ENCODE data around the gene LCE3E. TPM values are rescaled to one million over a fixed set of nuclear protein-coding genes. Genes with fewer than 3 reads are reported as not detected.
"Not testable (repeated sequence)": the region's sequence is repeated elsewhere in the genome, so short reads cannot be mapped to it uniquely, and the experiment has no call there.

LCE3E gene, protein sequence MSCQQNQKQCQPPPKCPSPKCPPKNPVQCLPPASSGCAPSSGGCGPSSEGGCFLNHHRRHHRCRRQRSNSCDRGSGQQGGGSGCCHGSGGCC
- not detected for polyA plus RNA-seq (2013, experiment 1 of 2)
- polyA plus RNA-seq (2013, experiment 2 of 2), result not detected

- WGBS, result 83% methylated on average over 1 of the region's 1 CpG
These were observed at the start of gene LCE3E for GRCh38 chr1:152566681-152567080. Gene LCE3E, minus strand, starts transcription at chr1:152566780. Its CDS starts 572 bp downstream, at chr1:152566208.

GRCh38 chr1:152613511-152613910 lies 46.9 kb upstream of the LCE3E start, which contains the start of gene LCE3B:
Gene LCE3B, plus strand, starts transcription at chr1:152613811. Its CDS starts 0 bp downstream, at chr1:152613811.
- Histone ChIP-seq H3K36me3 (ENCODE audit: insufficient read depth, low read length) (no peaks in the 10 kb centered on the region), H3K9ac (ENCODE audit: low read depth, low read length) (no peak within 1 kb of the TSS), H3K4me3 (ENCODE audit: low read length) (no peak within 1 kb of the TSS), H3K27ac (ENCODE audit: low read depth, low read length) (no peak within 1 kb of the TSS), H3K9me3 (ENCODE audit: insufficient read depth, low read depth, low read length) (peaks cover 11% of the 10 kb centered on the region), H3K27me3 (ENCODE audit: insufficient read depth, low read length) (no peaks in the 10 kb centered on the region), H3K4me1 (ENCODE audit: insufficient read depth, low read length) (no peaks in the 10 kb centered on the region)
- no CpG with 5 or more reads among the region's 1 CpG for WGBS

More at GRCh38 chr1:152566681-152567080, at the start of gene LCE3E:
- no peak within 1 kb of the TSS for H3K9ac ChIP-seq (ENCODE audit: low read depth, low read length)
- H3K27me3 ChIP-seq (ENCODE audit: insufficient read depth, low read length), result no peaks in the 10 kb centered on the region
- no peak within 1 kb of the TSS for H3K4me3 ChIP-seq (ENCODE audit: low read length)
- H3K4me1 ChIP-seq (ENCODE audit: insufficient read depth, low read length), result no peaks in the 10 kb centered on the region
- H3K27ac ChIP-seq (ENCODE audit: low read depth, low read length), result no peak within 1 kb of the TSS
- H3K36me3 ChIP-seq (ENCODE audit: insufficient read depth, low read length), result no peaks in the 10 kb centered on the region
- H3K9me3 ChIP-seq (ENCODE audit: insufficient read depth, low read depth, low read length), result peaks cover 96% of the 10 kb centered on the region

GRCh38 chr1:152599934-152600333 lies 33.4 kb upstream of the LCE3E start, which contains the start of gene LCE3C:
Gene LCE3C, plus strand, starts transcription at chr1:152600234. Its CDS starts 498 bp downstream, at chr1:152600732.
- Histone ChIP-seq H3K36me3 (ENCODE audit: insufficient read depth, low read length) (no peaks in the 10 kb centered on the region), H3K9ac (ENCODE audit: low read depth, low read length) (no peak within 1 kb of the TSS)
- WGBS, result no CpG with 5 or more reads among the region's 4 CpGs

DNA sequence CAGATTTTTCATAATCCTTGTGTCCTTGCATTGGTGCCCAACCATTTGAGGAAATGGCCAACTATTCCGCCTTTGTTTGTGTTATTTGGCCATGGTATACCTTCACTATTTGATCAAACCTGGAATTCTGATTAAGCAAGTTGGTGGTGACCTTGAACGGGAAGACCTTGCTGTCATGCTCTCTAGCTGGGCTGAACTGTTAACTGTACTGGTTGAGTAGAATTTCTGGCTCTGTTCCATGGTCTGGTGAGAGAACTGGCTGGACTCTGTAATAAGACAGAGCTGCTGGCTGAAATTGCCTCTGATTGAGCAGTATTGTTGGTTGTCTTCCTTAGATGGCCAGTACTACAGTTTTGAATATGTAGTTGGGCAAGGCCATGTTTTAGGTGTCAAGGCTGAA lies 30.4 kb upstream of the LCE3E start:
- no CpG with 5 or more reads among the region's 2 CpGs for WGBS
- Histone ChIP-seq H3K4me1 (ENCODE audit: insufficient read depth, low read length) (no peaks in the 10 kb centered on the region), H3K4me3 (ENCODE audit: low read length) (no peak overlapping the region)

More at GRCh38 chr1:152599934-152600333, 33.4 kb upstream of the LCE3E start, which contains the start of gene LCE3C:
- Histone ChIP-seq H3K27ac (ENCODE audit: low read depth, low read length) (no peak within 1 kb of the TSS), H3K4me1 (ENCODE audit: insufficient read depth, low read length) (no peaks in the 10 kb centered on the region), H3K27me3 (ENCODE audit: insufficient read depth, low read length) (no peaks in the 10 kb centered on the region), H3K4me3 (ENCODE audit: low read length) (no peak within 1 kb of the TSS), H3K9me3 (ENCODE audit: insufficient read depth, low read depth, low read length) (no peaks in the 10 kb centered on the region)

GRCh38 chr1:152585586-152585985 lies 19.0 kb upstream of the LCE3E start:
- WGBS, result no CpG with 5 or more reads among the region's 1 CpG
- no peak overlapping the region for H3K4me3 ChIP-seq (ENCODE audit: low read length)
- no peaks in the 10 kb centered on the region for H3K36me3 ChIP-seq (ENCODE audit: insufficient read depth, low read length)
- no peaks in the 10 kb centered on the region for H3K4me1 ChIP-seq (ENCODE audit: insufficient read depth, low read length)
- H3K9me3 ChIP-seq (ENCODE audit: insufficient read depth, low read depth, low read length), result peaks cover 23% of the 10 kb centered on the region
- H3K27ac ChIP-seq (ENCODE audit: low read depth, low read length), result no peak overlapping the region
- H3K27me3 ChIP-seq (ENCODE audit: insufficient read depth, low read length), result no peaks in the 10 kb centered on the region
- no peak overlapping the region for H3K9ac ChIP-seq (ENCODE audit: low read depth, low read length)

More for the DNA sequence above, 30.4 kb upstream of the LCE3E start:
- Histone ChIP-seq H3K36me3 (ENCODE audit: insufficient read depth, low read length) (no peaks in the 10 kb centered on the region), H3K27ac (ENCODE audit: low read depth, low read length) (no peak overlapping the region), H3K9ac (ENCODE audit: low read depth, low read length) (no peak overlapping the region), H3K27me3 (ENCODE audit: insufficient read depth, low read length) (no peaks in the 10 kb centered on the region), H3K9me3 (ENCODE audit: insufficient read depth, low read depth, low read length) (no peaks in the 10 kb centered on the region)

DNA sequence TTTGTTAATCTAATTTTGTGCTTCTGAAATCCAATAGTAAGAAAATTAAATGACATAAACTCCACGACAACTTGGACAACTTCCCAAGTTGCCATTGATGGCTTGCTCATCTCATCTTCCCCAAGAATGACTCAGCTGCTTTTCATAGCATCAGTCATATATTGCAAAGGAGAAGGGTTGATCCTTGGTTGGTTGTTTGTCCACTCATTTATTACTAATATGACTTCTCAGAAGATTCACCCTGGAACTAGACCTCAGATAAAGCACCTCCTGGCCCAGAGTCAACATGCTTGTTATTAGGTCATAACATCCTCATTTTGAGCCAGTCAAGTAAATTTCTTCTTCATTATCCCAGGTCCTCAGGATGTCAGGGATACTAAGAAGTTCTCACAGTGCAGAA lies 16.1 kb upstream of the LCE3E start:
- no peaks in the 10 kb centered on the region for H3K27me3 ChIP-seq (ENCODE audit: insufficient read depth, low read length)
- H3K4me3 ChIP-seq (ENCODE audit: low read length), result no peak overlapping the region
- H3K27ac ChIP-seq (ENCODE audit: low read depth, low read length), result no peak overlapping the region
- no peak overlapping the region for H3K9ac ChIP-seq (ENCODE audit: low read depth, low read length)
- H3K36me3 ChIP-seq (ENCODE audit: insufficient read depth, low read length), result no peaks in the 10 kb centered on the region
- no CpG with 5 or more reads among the region's 1 CpG for WGBS
- peaks cover 52% of the 10 kb centered on the region for H3K9me3 ChIP-seq (ENCODE audit: insufficient read depth, low read depth, low read length)
- H3K4me1 ChIP-seq (ENCODE audit: insufficient read depth, low read length), result no peaks in the 10 kb centered on the region

DNA sequence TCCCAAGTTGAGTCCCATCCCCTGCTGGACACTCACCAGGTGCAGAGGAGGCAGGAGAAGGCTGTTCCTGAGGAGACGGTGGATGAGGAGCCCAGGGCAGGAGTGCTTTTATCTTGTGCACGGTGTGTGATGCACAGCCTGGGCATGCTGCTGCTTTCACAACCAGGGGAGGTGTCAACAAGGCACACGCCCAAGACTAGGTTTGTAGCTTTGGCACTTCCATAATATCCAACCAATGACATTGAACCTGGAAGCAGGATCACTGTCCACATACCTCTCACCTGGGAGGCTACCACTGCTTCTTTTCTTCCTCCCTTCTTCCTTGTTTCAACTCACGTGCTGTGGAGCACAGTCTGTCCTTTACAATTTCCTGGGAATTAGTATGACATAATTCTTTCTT lies 13.9 kb upstream of the LCE3E start, which contains the start of gene LCE3D:
Gene LCE3D (minus strand): TSS at position 84 of the 400 bp plus-strand sequence. CDS start 580 bp downstream, outside the sequence.
- no peak within 1 kb of the TSS for H3K4me3 ChIP-seq (ENCODE audit: low read length)
- H3K27me3 ChIP-seq (ENCODE audit: insufficient read depth, low read length), result no peaks in the 10 kb centered on the region
- no peak within 1 kb of the TSS for H3K27ac ChIP-seq (ENCODE audit: low read depth, low read length)
- no peak within 1 kb of the TSS for H3K9ac ChIP-seq (ENCODE audit: low read depth, low read length)
- no peaks in the 10 kb centered on the region for H3K4me1 ChIP-seq (ENCODE audit: insufficient read depth, low read length)
- peaks cover 74% of the 10 kb centered on the region for H3K9me3 ChIP-seq (ENCODE audit: insufficient read depth, low read depth, low read length)
- no peaks in the 10 kb centered on the region for H3K36me3 ChIP-seq (ENCODE audit: insufficient read depth, low read length)
- 76% methylated on average over 4 of the region's 4 CpGs for WGBS

GRCh38 chr1:152579526-152579925 lies 12.9 kb upstream of the LCE3E start:
- not testable (repeated sequence) for H3K27ac ChIP-seq (ENCODE audit: low read depth, low read length); H3K4me3 ChIP-seq (ENCODE audit: low read length); H3K36me3 ChIP-seq (ENCODE audit: insufficient read depth, low read length); H3K4me1 ChIP-seq (ENCODE audit: insufficient read depth, low read length); H3K9ac ChIP-seq (ENCODE audit: low read depth, low read length); H3K27me3 ChIP-seq (ENCODE audit: insufficient read depth, low read length)
- H3K9me3 ChIP-seq (ENCODE audit: insufficient read depth, low read depth, low read length), result peaks cover 83% of the 10 kb centered on the region
- 86% methylated on average over 9 of the region's 9 CpGs for WGBS

GRCh38 chr1:152577168-152577567 lies 10.6 kb upstream of the LCE3E start:
- no peaks in the 10 kb centered on the region for H3K4me1 ChIP-seq (ENCODE audit: insufficient read depth, low read length)
- no peak overlapping the region for H3K4me3 ChIP-seq (ENCODE audit: low read length)
- H3K27ac ChIP-seq (ENCODE audit: low read depth, low read length), result no peak overlapping the region
- 86% methylated on average over 2 of the region's 2 CpGs for WGBS
- peaks cover 99% of the 10 kb centered on the region for H3K9me3 ChIP-seq (ENCODE audit: insufficient read depth, low read depth, low read length)
- H3K36me3 ChIP-seq (ENCODE audit: insufficient read depth, low read length), result no peaks in the 10 kb centered on the region
- no peaks in the 10 kb centered on the region for H3K27me3 ChIP-seq (ENCODE audit: insufficient read depth, low read length)
- no peak overlapping the region for H3K9ac ChIP-seq (ENCODE audit: low read depth, low read length)

DNA sequence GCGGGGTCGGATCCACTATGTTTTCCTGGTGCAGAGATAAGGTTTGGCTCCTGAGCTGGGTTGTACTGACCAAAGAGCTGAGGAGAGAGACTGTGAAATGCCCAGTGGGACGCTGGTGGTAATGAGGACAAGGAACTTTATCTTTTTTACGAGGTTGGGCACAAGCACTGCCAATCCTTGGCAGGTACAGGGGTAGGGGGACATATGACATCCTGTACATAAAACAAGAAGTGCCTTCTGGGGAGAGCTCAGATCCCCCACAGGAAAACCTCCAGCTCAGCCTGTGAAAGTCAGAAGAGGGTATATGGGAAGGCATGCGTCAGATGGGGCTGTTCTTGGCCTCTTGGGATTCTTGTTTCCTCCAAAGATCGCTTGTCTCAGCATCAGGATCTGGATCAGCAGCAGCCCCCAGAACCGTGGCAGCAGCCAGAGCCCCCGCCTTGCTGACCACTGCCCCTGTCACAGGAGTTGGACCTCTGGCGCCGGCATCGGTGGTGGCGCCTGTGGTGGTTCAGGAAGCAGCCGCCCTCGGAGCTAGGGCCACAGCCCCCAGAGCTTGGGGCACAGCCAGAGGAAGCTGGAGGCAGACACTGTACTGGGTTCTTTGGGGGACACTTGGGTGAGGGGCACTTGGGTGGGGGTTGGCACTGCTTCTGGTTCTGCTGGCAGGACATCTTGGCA lies 905 bp downstream of the LCE3E start:
- Histone ChIP-seq H3K9me3 (ENCODE audit: insufficient read depth, low read depth, low read length) (peaks cover 97% of the 10 kb centered on the region), H3K4me1 (ENCODE audit: insufficient read depth, low read length) (no peaks in the 10 kb centered on the region), H3K27me3 (ENCODE audit: insufficient read depth, low read length) (no peaks in the 10 kb centered on the region), H3K27ac (ENCODE audit: low read depth, low read length) (no peak overlapping the region), H3K4me3 (ENCODE audit: low read length) (no peak overlapping the region), H3K9ac (ENCODE audit: low read depth, low read length) (no peak overlapping the region), H3K36me3 (ENCODE audit: insufficient read depth, low read length) (no peaks in the 10 kb centered on the region)
- 77% methylated on average over 14 of the region's 14 CpGs for WGBS

DNA sequence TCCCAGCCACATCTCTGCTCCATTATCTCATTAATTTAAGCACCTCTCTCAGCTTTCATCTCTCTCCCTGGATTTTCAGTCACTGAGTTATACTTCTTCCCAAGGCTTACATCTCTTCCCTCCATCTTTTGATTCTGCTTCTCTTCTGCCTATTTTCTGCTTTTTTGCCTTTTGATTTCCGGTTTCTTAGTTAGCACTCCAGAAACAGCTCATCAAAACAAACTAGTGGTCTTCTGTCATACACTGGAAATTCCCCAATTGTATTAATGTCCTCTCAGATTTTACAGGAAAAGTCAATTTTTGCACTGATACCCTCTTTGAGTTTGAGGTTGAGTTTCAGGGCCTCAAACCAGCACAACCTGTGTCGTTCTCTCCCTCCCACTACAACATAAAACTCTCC lies 1.5 kb downstream of the LCE3E start:
- 59% methylated on average over 2 of the region's 2 CpGs for WGBS
- H3K27ac ChIP-seq (ENCODE audit: low read depth, low read length), result no peak overlapping the region
- peaks cover 96% of the 10 kb centered on the region for H3K9me3 ChIP-seq (ENCODE audit: insufficient read depth, low read depth, low read length)

More for the DNA sequence above, 1.5 kb downstream of the LCE3E start:
- Histone ChIP-seq H3K36me3 (ENCODE audit: insufficient read depth, low read length) (no peaks in the 10 kb centered on the region), H3K9ac (ENCODE audit: low read depth, low read length) (no peak overlapping the region), H3K27me3 (ENCODE audit: insufficient read depth, low read length) (no peaks in the 10 kb centered on the region), H3K4me1 (ENCODE audit: insufficient read depth, low read length) (no peaks in the 10 kb centered on the region), H3K4me3 (ENCODE audit: low read length) (no peak overlapping the region)

Measured in HUES64 (cell line).